ENCODE measurements around the gene PKNOX1.
"Not testable (repeated sequence)": the region's sequence is repeated elsewhere in the genome, so short reads cannot be mapped to it uniquely, and the experiment has no call there.

Gene PKNOX1

GRCh38 chr21:43053112-43053511, 78.8 kb downstream of the PKNOX1 start:
- H3K4me3 ChIP-seq; DNase-seq (ENCODE audit: low spot score in 2 of 2); in situ Hi-C loops (cut with MboI; ENCODE audit: low sequenced_read_pairs); H3K9me3 ChIP-seq; H3K36me3 ChIP-seq (replicated peaks); H3K27me3 ChIP-seq (ENCODE audit: low read depth); H3K4me1 ChIP-seq: not testable (repeated sequence)

DNA sequence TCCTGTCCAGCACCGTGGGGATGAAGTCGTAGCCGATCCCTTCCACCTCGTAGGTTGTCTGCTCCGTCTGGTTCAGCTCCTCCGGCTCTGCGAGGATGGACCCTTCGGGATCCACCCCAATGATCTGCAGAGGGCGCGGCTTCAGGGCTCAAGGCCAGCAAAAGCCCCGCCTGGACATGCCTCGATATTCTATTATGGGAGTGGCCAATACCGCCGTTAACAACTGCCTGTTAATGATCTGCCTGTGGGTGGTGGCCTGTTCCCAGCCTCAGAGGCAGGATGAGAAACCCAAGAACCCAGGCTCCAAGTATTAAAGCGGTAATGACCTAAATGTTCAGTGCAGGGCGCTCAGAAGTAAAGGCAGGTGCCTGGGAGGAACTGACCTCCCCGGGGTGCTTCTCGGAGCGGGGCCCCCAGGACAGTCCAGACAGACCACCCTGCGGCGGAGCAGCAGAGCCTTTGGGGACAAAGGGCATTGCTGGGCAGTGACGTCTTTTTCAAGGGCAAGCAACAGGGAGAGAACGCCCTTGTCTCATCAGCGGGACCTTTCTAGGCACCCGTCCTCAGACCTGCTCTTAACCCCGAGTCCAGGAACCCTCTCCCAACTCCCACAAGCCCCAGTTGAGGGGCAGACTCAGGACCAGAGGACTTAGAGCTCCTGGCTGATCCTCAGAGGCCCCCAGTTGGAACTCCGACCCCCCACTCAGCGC, 88.7 kb downstream of the PKNOX1 start:
- H3K36me3 ChIP-seq (replicated peaks); H3K4me1 ChIP-seq; H3K4me3 ChIP-seq; H3K9me3 ChIP-seq; in situ Hi-C loops (cut with MboI; ENCODE audit: low sequenced_read_pairs); H3K27me3 ChIP-seq (ENCODE audit: low read depth): not testable (repeated sequence)
- DNase-seq (ENCODE audit: low spot score in 2 of 2), result peak in 1 of 2 experiments; percentile 2

- H3K27me3 ChIP-seq (ENCODE audit: low read depth); H3K36me3 ChIP-seq (replicated peaks); H3K9me3 ChIP-seq; H3K4me1 ChIP-seq; H3K4me3 ChIP-seq; DNase-seq (ENCODE audit: low spot score in 2 of 2); in situ Hi-C loops (cut with MboI; ENCODE audit: low sequenced_read_pairs): not testable (repeated sequence)
Measured at GRCh38 chr21:43064265-43064917, 90.0 kb downstream of the PKNOX1 start.

DNA sequence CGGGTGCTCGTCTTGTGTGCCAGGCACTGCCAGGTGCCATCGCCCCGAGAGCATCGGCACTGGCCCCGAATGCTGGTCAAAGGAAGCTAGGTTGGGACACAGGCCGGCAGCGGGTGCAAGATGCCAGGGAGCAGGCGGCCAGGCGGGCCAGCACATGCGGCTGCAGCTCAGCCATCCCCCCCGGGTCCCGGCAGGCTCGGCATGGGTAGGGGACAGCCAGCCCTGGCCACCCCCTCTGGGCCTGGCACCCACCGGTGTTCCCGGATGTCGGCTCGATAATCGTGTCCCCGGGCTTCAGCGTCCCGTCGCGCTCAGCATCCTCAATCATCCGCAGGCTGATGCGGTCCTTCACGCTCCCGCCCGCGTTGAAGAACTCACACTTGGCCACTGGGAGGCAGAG, 91.6 kb downstream of the PKNOX1 start:
- in situ Hi-C loops (cut with MboI; ENCODE audit: low sequenced_read_pairs); DNase-seq (ENCODE audit: low spot score in 2 of 2); H3K27me3 ChIP-seq (ENCODE audit: low read depth): not testable (repeated sequence)

DNA sequence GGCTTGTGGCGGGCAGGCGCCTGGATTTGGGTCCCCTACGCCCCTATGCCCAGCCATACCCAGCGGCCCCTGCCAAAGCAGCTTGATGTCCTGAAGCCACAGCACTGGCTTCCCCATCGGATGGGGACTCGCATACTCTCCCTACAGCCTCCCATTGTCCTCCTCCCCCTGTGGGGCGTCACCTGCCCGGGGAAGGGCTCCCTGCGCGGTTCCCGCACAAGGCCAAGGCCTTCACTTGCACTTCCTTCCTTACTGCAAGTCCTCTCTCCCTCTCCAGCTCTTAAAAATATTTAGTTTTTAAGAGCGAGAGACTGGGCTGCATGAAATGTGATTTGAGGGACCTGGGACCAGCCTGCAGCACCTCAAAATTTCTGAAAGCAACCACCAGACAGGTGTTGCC, 92.3 kb downstream of the PKNOX1 start:
- peak in 1 of 2 experiments; percentile 5 for DNase-seq (ENCODE audit: low spot score in 2 of 2)
- H3K4me3 ChIP-seq; in situ Hi-C loops (cut with MboI; ENCODE audit: low sequenced_read_pairs); H3K27me3 ChIP-seq (ENCODE audit: low read depth); H3K9me3 ChIP-seq; H3K4me1 ChIP-seq; H3K36me3 ChIP-seq (replicated peaks): not testable (repeated sequence)

More for the DNA sequence above, 91.6 kb downstream of the PKNOX1 start:
- H3K9me3 ChIP-seq; H3K4me1 ChIP-seq; H3K4me3 ChIP-seq; H3K36me3 ChIP-seq (replicated peaks): not testable (repeated sequence)

GRCh38 chr21:43068065-43068464, 93.7 kb downstream of the PKNOX1 start:
- H3K4me1 ChIP-seq; DNase-seq (ENCODE audit: low spot score in 2 of 2); H3K4me3 ChIP-seq; H3K27me3 ChIP-seq (ENCODE audit: low read depth); in situ Hi-C loops (cut with MboI; ENCODE audit: low sequenced_read_pairs); H3K9me3 ChIP-seq; H3K36me3 ChIP-seq (replicated peaks): not testable (repeated sequence)

GRCh38 chr21:43069682-43070081, 95.3 kb downstream of the PKNOX1 start:
- H3K27me3 ChIP-seq (ENCODE audit: low read depth); in situ Hi-C loops (cut with MboI; ENCODE audit: low sequenced_read_pairs); H3K36me3 ChIP-seq (replicated peaks); H3K4me3 ChIP-seq; H3K9me3 ChIP-seq; DNase-seq (ENCODE audit: low spot score in 2 of 2); H3K4me1 ChIP-seq: not testable (repeated sequence)

GRCh38 chr21:43072742-43073141, 98.4 kb downstream of the PKNOX1 start:
- DNase-seq (ENCODE audit: low spot score in 2 of 2); H3K9me3 ChIP-seq; H3K36me3 ChIP-seq (replicated peaks); H3K4me1 ChIP-seq; H3K4me3 ChIP-seq; in situ Hi-C loops (cut with MboI; ENCODE audit: low sequenced_read_pairs); H3K27me3 ChIP-seq (ENCODE audit: low read depth): not testable (repeated sequence)

DNA sequence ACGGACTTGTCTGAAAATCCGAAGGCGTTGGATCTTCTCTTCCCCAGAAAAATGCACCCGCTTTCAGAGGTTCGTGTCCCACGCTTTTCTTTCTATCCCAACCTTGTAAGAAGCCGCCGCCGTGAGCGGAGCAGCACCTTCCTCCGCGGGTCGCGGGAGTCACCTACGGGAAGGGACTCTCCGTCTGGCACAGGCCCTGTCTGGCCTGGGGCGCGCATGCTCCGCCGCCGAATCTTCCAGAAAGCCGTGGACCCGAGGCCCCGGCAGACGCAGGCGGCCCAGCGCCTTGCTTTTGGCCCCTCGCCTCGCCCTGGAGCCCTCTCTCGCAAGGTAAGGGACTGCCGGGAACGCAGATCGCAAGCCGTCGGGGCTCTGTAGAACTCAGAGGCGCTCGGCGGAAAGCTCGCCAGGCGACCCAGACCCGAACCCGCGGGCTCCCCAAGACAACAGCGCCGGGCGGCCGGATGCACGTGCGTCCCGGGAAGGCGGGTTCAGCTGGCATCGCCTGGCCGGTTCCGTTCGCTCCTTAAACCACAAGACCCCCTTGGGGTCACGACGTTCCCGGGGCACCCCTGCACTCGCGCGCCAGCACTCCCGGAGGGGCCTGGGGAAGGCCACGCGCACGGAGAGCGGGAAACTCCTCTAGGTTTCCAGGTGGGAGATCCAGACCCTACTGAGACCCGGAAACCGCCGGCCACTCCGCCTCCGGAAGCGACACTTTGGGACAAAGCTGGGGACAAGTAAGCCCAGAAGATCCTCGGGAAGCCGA, 100.2 kb downstream of the PKNOX1 start:
- H3K36me3 ChIP-seq (replicated peaks); in situ Hi-C loops (cut with MboI; ENCODE audit: low sequenced_read_pairs); H3K4me3 ChIP-seq; H3K4me1 ChIP-seq; DNase-seq (ENCODE audit: low spot score in 2 of 2); H3K9me3 ChIP-seq; H3K27me3 ChIP-seq (ENCODE audit: low read depth): not testable (repeated sequence)

DNA sequence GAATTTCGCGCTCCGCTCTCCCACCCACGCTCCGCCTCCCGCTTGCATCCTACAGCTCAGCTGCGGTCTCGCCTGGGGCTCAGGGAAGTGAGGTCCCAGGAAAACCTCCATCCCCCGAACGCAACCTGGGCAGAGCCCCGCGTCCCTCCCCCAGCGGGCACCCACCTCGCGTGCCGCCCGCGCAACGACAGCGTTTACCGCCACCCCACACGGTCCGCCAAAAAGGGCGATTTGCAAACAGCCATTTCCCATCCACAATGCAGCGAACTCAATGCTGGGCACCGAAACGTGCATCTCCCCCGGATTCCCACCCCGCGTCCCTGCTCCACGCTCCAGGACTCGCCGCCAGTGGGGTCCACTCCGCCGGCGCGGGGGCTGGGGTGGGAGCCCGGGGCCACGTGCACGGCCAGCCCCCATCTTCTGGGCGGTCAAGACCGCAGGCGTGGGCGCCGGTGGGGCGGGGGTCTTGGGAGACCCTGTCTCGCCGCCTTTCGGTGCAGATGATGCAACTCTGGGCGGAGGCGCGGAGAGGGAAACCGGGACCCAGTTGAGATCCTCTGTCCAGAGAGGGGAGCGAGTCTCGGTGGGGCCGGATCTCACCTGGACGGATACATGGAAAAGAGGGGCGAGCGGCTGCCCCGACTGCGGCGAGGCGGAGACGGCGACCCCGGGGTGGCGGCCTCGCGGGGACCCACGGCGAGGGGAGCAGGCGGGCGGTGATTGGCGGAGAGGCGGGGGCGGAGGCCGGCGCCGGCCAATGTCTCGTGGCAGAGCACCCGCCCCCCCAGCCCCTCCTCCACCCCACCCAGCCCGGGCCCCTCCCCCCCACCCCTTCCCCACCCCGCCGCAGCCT, 101.0 kb downstream of the PKNOX1 start, which contains the start of gene CBS:
Gene CBS (minus strand): TSS at position 666 of the 853 bp plus-strand sequence. CDS start 3,642 bp downstream, outside the sequence.
- H3K36me3 ChIP-seq (replicated peaks); H3K4me3 ChIP-seq; in situ Hi-C loops (cut with MboI; ENCODE audit: low sequenced_read_pairs); DNase-seq (ENCODE audit: low spot score in 2 of 2); H3K9me3 ChIP-seq; H3K4me1 ChIP-seq; H3K27me3 ChIP-seq (ENCODE audit: low read depth): not testable (repeated sequence)

DNA sequence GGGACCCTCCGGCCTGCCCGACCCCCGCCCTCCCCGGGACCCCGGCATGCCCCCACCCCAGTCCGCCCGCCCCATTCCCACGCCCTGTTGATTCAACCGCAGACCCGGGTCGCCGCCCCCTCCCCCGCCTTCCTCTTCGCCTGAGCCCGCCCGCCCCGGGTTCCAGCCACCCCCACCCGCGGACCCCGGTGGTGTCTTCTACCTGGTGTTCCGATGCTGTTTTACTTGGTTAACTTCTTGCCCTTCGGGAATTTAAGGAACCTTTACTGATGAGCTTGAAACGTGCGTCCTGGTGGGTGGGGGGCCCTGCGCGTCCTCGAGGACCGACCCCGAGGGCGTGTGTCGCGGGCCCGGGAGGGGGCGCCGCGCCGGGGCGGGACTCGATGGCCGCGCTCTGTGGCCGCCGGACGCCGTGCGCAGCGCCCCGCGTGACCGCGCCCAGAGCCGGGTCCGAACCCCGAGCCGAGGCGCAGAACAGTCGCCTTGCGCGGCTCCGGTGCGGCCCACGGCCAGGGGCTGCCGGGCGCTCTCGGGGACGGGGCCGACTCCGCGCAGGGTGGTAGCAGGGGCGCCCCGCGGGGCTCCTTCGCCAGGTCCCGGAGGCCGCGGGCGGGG, 101.8 kb downstream of the PKNOX1 start:
- H3K4me1 ChIP-seq; H3K27me3 ChIP-seq (ENCODE audit: low read depth); DNase-seq (ENCODE audit: low spot score in 2 of 2); H3K36me3 ChIP-seq (replicated peaks); H3K9me3 ChIP-seq; H3K4me3 ChIP-seq; in situ Hi-C loops (cut with MboI; ENCODE audit: low sequenced_read_pairs): not testable (repeated sequence)

- peak in 1 of 2 experiments; percentile 9 for DNase-seq (ENCODE audit: low spot score in 2 of 2)
- H3K36me3 ChIP-seq (replicated peaks); H3K4me3 ChIP-seq; in situ Hi-C loops (cut with MboI; ENCODE audit: low sequenced_read_pairs); H3K4me1 ChIP-seq; H3K27me3 ChIP-seq (ENCODE audit: low read depth); H3K9me3 ChIP-seq: not testable (repeated sequence)
Measured at GRCh38 chr21:43076643-43077042, 102.3 kb downstream of the PKNOX1 start.

GRCh38 chr21:43082587-43083300, 108.4 kb downstream of the PKNOX1 start:
- in situ Hi-C loops (cut with MboI; ENCODE audit: low sequenced_read_pairs); H3K36me3 ChIP-seq (replicated peaks); DNase-seq (ENCODE audit: low spot score in 2 of 2); H3K27me3 ChIP-seq (ENCODE audit: low read depth); H3K9me3 ChIP-seq; H3K4me3 ChIP-seq; H3K4me1 ChIP-seq: not testable (repeated sequence)
